ENCODE measurements around the gene CEP63.

DNA sequence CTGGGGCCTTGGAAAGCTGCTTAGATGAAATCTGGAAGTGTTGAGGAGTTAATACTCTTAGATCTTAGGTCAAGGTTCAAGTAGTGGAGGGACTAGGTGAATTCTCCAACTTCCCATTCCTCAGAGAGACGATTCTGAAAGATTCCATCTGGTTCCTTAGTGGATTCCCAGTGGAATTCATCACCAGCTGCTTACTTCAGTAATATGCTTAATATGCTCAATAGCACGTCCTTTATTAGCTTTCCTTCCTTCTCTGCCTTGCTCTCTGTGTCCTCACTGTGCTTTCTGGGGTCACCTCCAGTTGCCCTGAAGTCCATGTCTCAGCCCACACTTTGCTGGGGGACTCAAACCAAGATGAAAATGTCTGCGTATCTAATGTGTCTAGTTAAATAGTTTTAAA is 31.0 kb downstream of the CEP63 start:
- TF ChIP-seq POLR2AphosphoS5 (IDR thresholded peaks at IDR 0.05; ENCODE audit: control insufficient read depth, insufficient read depth, low read depth, low read length) (no peak), BRD4 (IDR thresholded peaks at IDR 0.05) (no peak), ZNF217 (CRISPR knock-in tag; IDR thresholded peaks at IDR 0.05) (no peak), HDAC3 (IDR thresholded peaks at IDR 0.05; ENCODE audit: borderline replicate concordance, partially characterized antibody) (no peak)
